Stimulated activated CD8-positive, alpha-beta memory T cell treated with anti-CD3 and anti-CD28 coated beads, Interleukin-4, amount 100 ng/mL, for 1 hour (primary cell): ENCODE data around the gene MUS81.

Source experiments
- DNase-seq, 2 donors: peaks; one replicate each; pipeline ENCODE4 v3.0.0-alpha.2; 2020; ENCODE audit warnings: low read depth in 2 of 2, low spot score in 1 of 2

Gene MUS81

DNA sequence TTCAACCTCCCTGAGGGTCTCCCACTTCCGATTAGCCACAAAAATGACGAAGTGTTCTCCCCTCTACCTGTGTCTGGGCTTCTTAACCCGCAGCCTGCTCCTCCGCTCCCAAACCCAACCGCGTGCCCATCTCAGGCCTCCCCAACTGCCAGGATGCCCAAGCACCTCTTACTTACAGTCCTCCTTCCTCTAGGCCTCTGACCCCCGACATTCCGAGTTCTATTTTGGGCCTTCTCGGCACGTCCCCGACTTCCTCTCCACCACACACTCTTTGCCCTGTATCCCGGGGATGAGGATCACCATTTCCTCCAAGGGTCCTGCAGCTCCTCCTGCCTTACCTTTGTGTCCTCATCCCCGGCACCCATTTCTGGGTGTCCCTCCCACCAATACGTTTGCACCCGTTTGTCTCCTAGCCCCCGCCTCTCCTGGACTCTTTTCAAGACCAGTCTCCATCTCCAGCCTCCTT lies 388 bp upstream of the MUS81 start:
- no peak for DNase-seq

DNA sequence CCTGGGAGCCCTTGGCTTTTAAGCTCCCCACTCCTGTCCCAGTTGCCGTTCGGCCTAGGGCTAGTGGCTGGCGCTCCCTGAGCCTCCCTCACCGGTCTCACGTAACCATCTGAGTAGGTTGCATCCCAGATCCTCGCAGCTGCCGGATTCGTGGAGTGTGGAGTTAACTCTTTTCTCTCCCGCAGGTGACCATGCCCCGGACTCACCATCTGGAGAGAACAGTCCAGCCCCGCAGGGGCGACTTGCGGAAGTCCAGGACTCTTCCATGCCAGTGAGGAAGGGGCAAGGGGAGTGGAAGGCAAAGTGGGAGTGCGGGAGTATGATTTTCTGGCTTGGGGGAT lies 902 bp downstream of the MUS81 start:
- no peak for DNase-seq

DNA sequence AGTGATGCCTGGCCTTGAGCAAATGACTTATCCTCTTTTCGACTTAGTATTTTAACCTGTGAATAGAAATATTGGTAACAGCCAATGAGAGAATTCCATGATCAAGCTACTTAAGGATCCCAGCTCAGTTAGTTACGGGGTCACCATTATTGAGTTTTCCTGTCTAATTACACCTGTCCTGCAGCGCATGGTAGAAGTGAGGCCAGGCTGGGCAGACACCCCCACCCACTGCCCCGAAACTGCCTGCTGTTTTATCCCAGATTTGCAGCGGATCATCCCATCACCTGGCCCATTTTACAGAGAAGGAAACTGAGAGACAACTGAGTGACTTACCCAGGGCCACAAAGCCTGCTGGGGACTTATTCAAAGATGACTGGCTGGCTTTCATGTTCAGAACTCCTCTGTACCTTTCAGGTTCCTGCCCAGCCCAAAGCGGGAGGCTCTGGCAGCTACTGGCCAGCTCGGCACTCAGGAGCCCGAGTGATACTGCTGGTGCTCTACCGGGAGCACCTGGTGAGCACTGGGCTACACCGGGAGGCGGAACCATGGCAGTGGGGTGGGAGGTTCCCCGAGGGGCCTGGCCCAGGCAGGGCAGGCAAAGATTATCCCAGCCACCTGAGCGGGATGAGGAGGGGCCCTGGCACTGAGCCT lies 1.4 kb downstream of the MUS81 start:
- DNase-seq: no peak

DNA sequence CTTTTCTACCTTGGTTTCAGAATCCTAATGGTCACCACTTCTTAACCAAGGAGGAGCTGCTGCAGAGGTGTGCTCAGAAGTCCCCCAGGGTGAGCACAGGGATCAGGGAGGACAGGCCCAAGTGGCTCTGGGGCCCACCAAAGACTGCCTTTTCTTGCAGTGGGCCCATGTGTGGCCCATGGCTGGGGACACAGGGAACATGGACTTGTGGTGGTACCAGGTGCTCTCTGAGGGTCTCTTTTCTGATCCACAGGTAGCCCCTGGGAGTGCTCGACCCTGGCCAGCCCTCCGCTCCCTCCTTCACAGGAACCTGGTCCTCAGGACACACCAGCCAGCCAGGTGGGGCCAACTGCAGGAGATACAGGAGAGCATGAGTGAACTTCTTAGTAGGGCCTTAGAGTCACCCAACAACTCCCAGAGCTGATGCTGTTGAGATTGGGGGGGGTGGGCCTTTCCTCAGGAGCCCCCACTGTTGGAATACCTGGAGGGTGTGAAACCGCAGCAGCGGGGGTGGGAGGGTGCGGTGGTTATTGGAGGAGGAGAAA lies 2.0 kb downstream of the MUS81 start:
- DNase-seq: no peak

GRCh38 chr11:65862941-65863888 lies 3.0 kb downstream of the MUS81 start:
- no peak for DNase-seq

DNA sequence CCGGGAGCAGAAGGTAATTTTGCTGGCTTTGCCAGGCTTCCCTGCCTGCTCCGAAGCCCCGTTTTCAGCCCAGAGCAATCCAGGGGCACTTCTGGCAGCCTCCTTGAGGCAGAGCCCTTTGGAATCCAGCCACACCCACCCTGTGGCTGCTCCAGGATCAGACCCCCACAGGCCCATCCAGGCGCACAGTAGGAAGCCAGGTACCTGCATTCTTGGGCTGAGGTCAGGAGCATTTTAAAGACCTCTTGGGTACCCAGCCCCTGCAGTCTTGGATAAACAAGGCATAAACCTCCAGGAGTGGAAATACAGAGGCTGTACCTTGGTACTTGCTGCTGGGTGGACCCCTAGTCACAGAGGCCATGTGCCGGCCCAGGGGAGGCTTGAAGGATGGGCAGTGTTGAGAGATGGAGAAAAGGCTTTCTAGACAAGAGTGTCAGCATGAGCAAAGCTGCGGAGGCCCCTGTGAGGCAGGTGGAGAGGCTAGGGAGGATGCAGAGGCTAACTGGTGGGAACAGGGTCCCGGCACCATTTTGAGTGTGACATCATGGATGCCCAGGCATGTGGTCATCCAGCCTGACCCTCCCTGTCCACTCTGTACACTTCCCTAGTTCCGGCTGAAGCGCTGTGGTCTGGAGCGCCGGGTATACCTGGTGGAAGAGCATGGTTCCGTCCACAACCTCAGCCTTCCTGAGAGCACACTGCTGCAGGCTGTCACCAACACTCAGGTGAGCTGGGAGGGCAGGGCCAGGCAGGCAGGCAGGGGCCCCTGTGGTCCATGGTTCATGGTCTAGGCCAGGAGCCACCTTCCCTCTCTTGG lies 3.9 kb downstream of the MUS81 start:
- DNase-seq: no peak

- no peak for DNase-seq
Measured at GRCh38 chr11:65864706-65865471, 4.7 kb downstream of the MUS81 start.

GRCh38 chr11:65865550-65866172 lies 5.4 kb downstream of the MUS81 start:
- no peak for DNase-seq

GRCh38 chr11:65866509-65867283 lies 6.5 kb downstream of the MUS81 start:
- DNase-seq: no peak

- no peak for DNase-seq
Measured at GRCh38 chr11:65867284-65868071, 7.2 kb downstream of the MUS81 start.

DNA sequence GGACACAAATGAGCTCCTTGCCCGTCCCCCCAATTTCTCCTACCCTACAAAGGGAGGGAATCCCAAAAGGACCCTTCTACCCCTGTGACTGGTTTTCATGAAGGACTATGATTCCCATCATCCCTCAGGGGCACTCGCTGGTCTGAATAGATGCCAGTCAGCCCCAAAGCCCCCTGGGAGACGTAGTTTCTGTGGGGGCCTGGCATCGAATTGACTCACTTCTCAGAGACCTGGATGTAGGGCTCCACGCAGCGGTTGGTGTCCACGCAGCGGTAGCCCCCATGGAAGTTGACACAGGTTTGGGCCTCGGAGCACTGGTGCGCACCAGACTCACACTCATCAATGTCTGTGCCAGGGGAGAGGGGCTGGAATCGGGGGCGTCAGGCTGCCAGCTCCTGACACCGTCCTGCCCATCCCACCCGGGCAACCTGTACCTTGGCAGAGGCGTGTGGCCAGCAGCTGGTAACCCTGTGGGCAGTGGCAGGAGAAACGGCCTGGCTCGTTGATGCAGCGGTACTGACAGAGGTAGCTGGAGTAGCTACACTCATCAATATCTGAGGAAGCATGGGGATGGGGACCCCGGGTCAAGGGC lies 7.9 kb downstream of the MUS81 start:
- no peak for DNase-seq

DNA sequence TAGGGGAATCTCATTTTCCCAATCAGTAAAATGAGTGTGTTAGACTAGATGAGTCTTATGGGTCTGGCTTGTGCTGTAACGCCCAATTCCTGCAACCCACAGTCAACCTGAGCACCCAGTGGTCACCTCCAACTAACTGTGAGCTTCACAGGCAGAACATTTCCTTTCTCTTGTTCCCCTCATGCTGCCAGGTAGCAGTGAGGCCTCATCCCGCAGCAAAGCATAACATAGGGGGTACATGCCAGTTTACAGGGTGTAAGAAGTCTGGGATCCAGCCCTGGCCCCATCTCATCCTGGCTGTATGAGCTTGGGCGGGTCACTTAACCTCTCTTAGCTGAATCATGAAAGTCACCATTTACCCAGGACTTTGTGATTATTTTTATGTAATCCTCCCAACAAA lies 8.7 kb downstream of the MUS81 start:
- no peak for DNase-seq

GRCh38 chr11:65869643-65870306 lies 9.5 kb downstream of the MUS81 start:
- DNase-seq: no peak

GRCh38 chr11:65870307-65870658 lies 10.1 kb downstream of the MUS81 start:
- DNase-seq: no peak

DNA sequence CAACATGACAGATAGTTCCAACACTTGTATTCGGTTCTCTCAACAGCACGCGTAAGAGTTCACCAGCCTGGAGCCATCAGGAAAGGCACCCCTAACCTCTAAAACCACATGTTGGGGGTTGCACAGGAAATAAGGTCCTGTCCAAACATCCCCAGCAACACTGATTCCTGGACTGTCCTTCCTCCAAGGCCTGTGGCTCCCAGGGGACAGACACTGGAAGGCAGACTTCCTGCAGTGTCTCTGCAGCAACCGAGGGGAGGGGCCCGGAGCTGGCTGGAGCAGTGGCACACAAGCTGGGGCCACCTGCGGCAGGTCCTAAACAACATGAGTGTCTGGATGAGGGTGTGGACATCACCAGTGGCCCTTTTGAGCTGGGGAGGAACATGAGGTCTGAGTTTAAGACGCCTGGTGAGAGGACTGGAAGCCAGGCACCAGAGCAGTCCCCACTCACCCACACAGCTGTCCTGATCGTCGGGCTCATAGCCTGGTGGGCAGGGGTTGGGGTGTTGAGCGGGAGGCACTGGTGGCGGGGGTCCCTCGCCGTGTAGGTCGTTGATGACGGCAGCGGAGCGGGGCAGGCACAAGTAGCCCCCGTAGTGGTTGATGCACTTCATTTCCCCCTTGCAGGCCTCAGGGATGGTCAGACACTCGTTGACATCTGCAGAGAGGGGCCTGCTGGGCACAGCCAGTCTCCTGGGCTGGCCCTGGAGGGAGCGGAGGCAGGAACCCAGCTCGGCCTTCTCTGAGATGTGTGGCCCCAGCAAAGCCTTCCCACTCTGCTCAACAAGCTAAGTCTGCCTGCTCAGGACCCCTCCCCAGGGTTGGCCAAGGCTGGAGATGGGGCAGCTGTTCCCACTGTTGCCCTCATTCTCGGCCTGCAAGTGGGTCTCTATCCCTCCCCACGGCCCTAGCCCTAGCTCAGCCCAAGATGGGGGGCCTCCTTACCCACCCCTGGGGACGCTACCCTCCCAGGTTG lies 10.8 kb downstream of the MUS81 start:
- DNase-seq: no peak

- no peak for DNase-seq
Measured at GRCh38 chr11:65871811-65872548, 11.7 kb downstream of the MUS81 start.
